Dedifferentiated amniotic fluid mesenchymal stem cell (primary cell): ENCODE measurements around the gene GIGYF2.

ENCODE experiments used
- DNase-seq: peaks from one replicate; pipeline ENCODE4 v3.0.0-alpha.2; 2016; ENCODE audit errors: extremely low spot score

The GIGYF2 gene

GRCh38 chr2:232761301-232761907 lies 64.3 kb downstream of the GIGYF2 start:
- peak; percentile 57 for DNase-seq

GRCh38 chr2:232767866-232768265 lies 70.7 kb downstream of the GIGYF2 start:
- no peak for DNase-seq

GRCh38 chr2:232770207-232770606 lies 73.1 kb downstream of the GIGYF2 start:
- no peak for DNase-seq

- no peak for DNase-seq
Observed at GRCh38 chr2:232771870-232772269, 74.7 kb downstream of the GIGYF2 start.

- DNase-seq = no peak
Observed at GRCh38 chr2:232772531-232772930, 75.4 kb downstream of the GIGYF2 start.

GRCh38 chr2:232773815-232774214 lies 76.7 kb downstream of the GIGYF2 start:
- no peak for DNase-seq

GRCh38 chr2:232776435-232776834 lies 79.3 kb downstream of the GIGYF2 start, which contains the start of gene KCNJ13:
Gene KCNJ13, minus strand, starts transcription at chr2:232776565. Its CDS starts 5,203 bp downstream, at chr2:232771362.
- no peak for DNase-seq

- no peak for DNase-seq
Observed at GRCh38 chr2:232777276-232777675, 80.1 kb downstream of the GIGYF2 start.

- no peak for DNase-seq
Observed at GRCh38 chr2:232779465-232779864, 82.3 kb downstream of the GIGYF2 start.

GRCh38 chr2:232779934-232780333 lies 82.8 kb downstream of the GIGYF2 start:
- DNase-seq = no peak

- DNase-seq = peak; percentile 46
Observed at GRCh38 chr2:232781765-232782164, 84.6 kb downstream of the GIGYF2 start.

GRCh38 chr2:232783278-232783677 lies 86.1 kb downstream of the GIGYF2 start:
- no peak for DNase-seq

- DNase-seq = no peak
Observed at GRCh38 chr2:232787806-232788205, 90.7 kb downstream of the GIGYF2 start.

GRCh38 chr2:232789082-232789481 lies 92.0 kb downstream of the GIGYF2 start:
- no peak for DNase-seq

- DNase-seq = no peak
Observed at GRCh38 chr2:232791518-232791917, 94.4 kb downstream of the GIGYF2 start.

- no peak for DNase-seq
Observed at GRCh38 chr2:232793271-232793670, 96.1 kb downstream of the GIGYF2 start.

- DNase-seq = peak; percentile 49
Observed at GRCh38 chr2:232794981-232795380, 97.8 kb downstream of the GIGYF2 start.

GRCh38 chr2:232795920-232796319 lies 98.8 kb downstream of the GIGYF2 start:
- peak; percentile 92 for DNase-seq

GRCh38 chr2:232798187-232798586 lies 101.1 kb downstream of the GIGYF2 start:
- DNase-seq = no peak

GRCh38 chr2:232800166-232800565 lies 103.0 kb downstream of the GIGYF2 start:
- no peak for DNase-seq

GRCh38 chr2:232802091-232802490 lies 105.0 kb downstream of the GIGYF2 start:
- DNase-seq = no peak

- DNase-seq = no peak
Observed at GRCh38 chr2:232809349-232810124, 112.4 kb downstream of the GIGYF2 start.

- no peak for DNase-seq
Observed at GRCh38 chr2:232810444-232810843, 113.3 kb downstream of the GIGYF2 start.
